Measurements from ENCODE around the gene TFDP2. TPM values are rescaled to one million over a fixed set of nuclear protein-coding genes. Genes with fewer than 3 reads are reported as not detected.

The TFDP2 gene
- total RNA-seq: 10 to 100 TPM; 23.3 to 40.7 TPM

- H3K4me3 Mint-ChIP-seq: peak within 1 kb of the TSS; percentile 86
- no peaks in the 10 kb centered on the region for H3K36me3 Mint-ChIP-seq (ENCODE audit: low read depth)
- intact Hi-C loops (cut with DNase I, micrococcal nuclease): loop anchor here (1.0 to 10.0 kb wide), 8 partner anchors 76 to 573 kb away; partner anchors contain the start of genes RNF7 (in 2 of the 2), GK5 (in 1 of the 2) and TRPC1 (in 1 of the 2)
- H3K4me1 Mint-ChIP-seq: peaks cover 26% of the 10 kb centered on the region
- no peaks in the 10 kb centered on the region for H3K27me3 Mint-ChIP-seq
- ChIA-PET CTCF (interaction anchor here (1.0 kb wide), 1 partner anchor 16 kb away, joined by 3 read pairs; no protein-coding TSS in a partner anchor), POLR2A (no interaction called here)
- peak; percentile 100 for ATAC-seq
- DNase-seq: peak; percentile 92
- H3K27ac Mint-ChIP-seq: peak within 1 kb of the TSS; percentile 89
- no peaks in the 10 kb centered on the region for H3K9me3 Mint-ChIP-seq (ENCODE audit: low read depth)
Observed at GRCh38 chr3:142148792-142149672, at the start of gene TFDP2. TSS of gene TFDP2 (minus strand) at chr3:142149544. CDS start at chr3:142101749, 47,795 bp downstream.

- ChIA-PET CTCF (interaction anchor here (0.7 to 1.1 kb wide), 3 partner anchors 20 to 121 kb away, joined by 3 to 5 read pairs (median 3); no protein-coding TSS in a partner anchor), POLR2A (no interaction called here)
- H3K27me3 Mint-ChIP-seq: no peaks in the 10 kb centered on the region
- H3K36me3 Mint-ChIP-seq (ENCODE audit: low read depth): peaks cover 8% of the 10 kb centered on the region
- no peak overlapping the region for H3K4me3 Mint-ChIP-seq
- H3K9me3 Mint-ChIP-seq (ENCODE audit: low read depth): no peaks in the 10 kb centered on the region
- H3K4me1 Mint-ChIP-seq: no peaks in the 10 kb centered on the region
- ATAC-seq (no peak), DNase-seq (no peak)
- intact Hi-C loops (cut with DNase I, micrococcal nuclease): no loop called here
- H3K27ac Mint-ChIP-seq: no peak overlapping the region
Observed at GRCh38 chr3:142188846-142189245, 39.5 kb upstream of the TFDP2 start.

GRCh38 chr3:142180761-142181362, 31.5 kb upstream of the TFDP2 start:
- Mint-ChIP-seq H3K9me3 (ENCODE audit: low read depth) (no peaks in the 10 kb centered on the region), H3K27me3 (no peaks in the 10 kb centered on the region), H3K36me3 (ENCODE audit: low read depth) (peaks cover 11% of the 10 kb centered on the region), H3K4me3 (no peak overlapping the region), H3K27ac (no peak overlapping the region), H3K4me1 (no peaks in the 10 kb centered on the region)
- ChIA-PET POLR2A (no interaction called here), CTCF (interaction anchor here (0.6 to 3.1 kb wide), 8 partner anchors 10 to 116 kb away, joined by 3 to 19 read pairs (median 4); no protein-coding TSS in a partner anchor)
- no peak for ATAC-seq
- DNase-seq: peak; percentile 42
- intact Hi-C loops (cut with DNase I, micrococcal nuclease): no loop called here

- Mint-ChIP-seq H3K27me3 (no peaks in the 10 kb centered on the region), H3K27ac (no peak overlapping the region), H3K4me3 (no peak overlapping the region), H3K9me3 (ENCODE audit: low read depth) (no peaks in the 10 kb centered on the region), H3K36me3 (ENCODE audit: low read depth) (peaks cover 7% of the 10 kb centered on the region), H3K4me1 (no peaks in the 10 kb centered on the region)
- DNase-seq: no peak
- intact Hi-C loops (cut with DNase I, micrococcal nuclease): no loop called here
- ATAC-seq: no peak
- ChIA-PET CTCF (interaction anchor here (0.5 to 0.9 kb wide), 2 partner anchors 107 to 477 kb away, joined by 3 read pairs; no protein-coding TSS in a partner anchor), POLR2A (no interaction called here)
Observed at GRCh38 chr3:142175478-142175877, 26.1 kb upstream of the TFDP2 start.

GRCh38 chr3:142174559-142174958, 25.2 kb upstream of the TFDP2 start:
- DNase-seq (no peak), ATAC-seq (no peak)
- Mint-ChIP-seq H3K4me3 (no peak overlapping the region), H3K27ac (no peak overlapping the region), H3K36me3 (ENCODE audit: low read depth) (peaks cover 13% of the 10 kb centered on the region), H3K9me3 (ENCODE audit: low read depth) (no peaks in the 10 kb centered on the region), H3K4me1 (no peaks in the 10 kb centered on the region), H3K27me3 (no peaks in the 10 kb centered on the region)
- intact Hi-C loops (cut with DNase I, micrococcal nuclease): no loop called here
- ChIA-PET CTCF (interaction anchor here (1.3 kb wide), 1 partner anchor 95 kb away, joined by 3 read pairs; no protein-coding TSS in a partner anchor), POLR2A (no interaction called here)

GRCh38 chr3:142168514-142168913, 19.2 kb upstream of the TFDP2 start:
- ChIA-PET POLR2A (no interaction called here), CTCF (no interaction called here)
- Mint-ChIP-seq H3K27ac (no peak overlapping the region), H3K36me3 (ENCODE audit: low read depth) (peaks cover 13% of the 10 kb centered on the region), H3K9me3 (ENCODE audit: low read depth) (no peaks in the 10 kb centered on the region), H3K4me1 (no peaks in the 10 kb centered on the region), H3K4me3 (no peak overlapping the region), H3K27me3 (no peaks in the 10 kb centered on the region)
- intact Hi-C loops (cut with DNase I, micrococcal nuclease): no loop called here
- DNase-seq: no peak
- ATAC-seq: no peak

- ChIA-PET CTCF (interaction anchor here (1.1 to 1.2 kb wide), 3 partner anchors 16 to 102 kb away, joined by 3 read pairs; partner anchors contain the start of gene TFDP2), POLR2A (no interaction called here)
- H3K4me1 Mint-ChIP-seq: no peaks in the 10 kb centered on the region
- no peak for DNase-seq
- no peak overlapping the region for H3K27ac Mint-ChIP-seq
- H3K36me3 Mint-ChIP-seq (ENCODE audit: low read depth): peaks cover 12% of the 10 kb centered on the region
- H3K9me3 Mint-ChIP-seq (ENCODE audit: low read depth): no peaks in the 10 kb centered on the region
- no peaks in the 10 kb centered on the region for H3K27me3 Mint-ChIP-seq
- no peak for ATAC-seq
- intact Hi-C loops (cut with DNase I, micrococcal nuclease): no loop called here
- H3K4me3 Mint-ChIP-seq: no peak overlapping the region
Observed at GRCh38 chr3:142165194-142165593, 15.8 kb upstream of the TFDP2 start.

GRCh38 chr3:142159083-142159740, 9.9 kb upstream of the TFDP2 start:
- no peak overlapping the region for H3K27ac Mint-ChIP-seq
- no peak for DNase-seq
- no peak overlapping the region for H3K4me3 Mint-ChIP-seq
- no peaks in the 10 kb centered on the region for H3K4me1 Mint-ChIP-seq
- POLR2A ChIA-PET: no interaction called here
- H3K27me3 Mint-ChIP-seq: no peaks in the 10 kb centered on the region
- CTCF ChIA-PET: no interaction called here
- ATAC-seq: no peak
- H3K36me3 Mint-ChIP-seq (ENCODE audit: low read depth): no peaks in the 10 kb centered on the region
- intact Hi-C loops (cut with DNase I, micrococcal nuclease): no loop called here
- H3K9me3 Mint-ChIP-seq (ENCODE audit: low read depth): no peaks in the 10 kb centered on the region

GRCh38 chr3:142154186-142154585, 4.8 kb upstream of the TFDP2 start:
- Mint-ChIP-seq H3K27me3 (no peaks in the 10 kb centered on the region), H3K9me3 (ENCODE audit: low read depth) (no peaks in the 10 kb centered on the region), H3K4me3 (no peak overlapping the region), H3K36me3 (ENCODE audit: low read depth) (no peaks in the 10 kb centered on the region), H3K27ac (no peak overlapping the region), H3K4me1 (no peaks in the 10 kb centered on the region)
- ChIA-PET POLR2A (no interaction called here), CTCF (no interaction called here)
- DNase-seq (no peak), ATAC-seq (no peak)
- intact Hi-C loops (cut with DNase I, micrococcal nuclease): no loop called here

- ChIA-PET CTCF (interaction anchor here (1.1 kb wide), 1 partner anchor 127 kb away, joined by 3 read pairs; no protein-coding TSS in a partner anchor), POLR2A (no interaction called here)
- no peaks in the 10 kb centered on the region for H3K27me3 Mint-ChIP-seq
Observed at GRCh38 chr3:142152384-142152783, 3.0 kb upstream of the TFDP2 start.

GRCh38 chr3:142151828-142152227, 2.5 kb upstream of the TFDP2 start:
- POLR2A ChIA-PET: no interaction called here
- ATAC-seq (no peak), DNase-seq (no peak)
- no peaks in the 10 kb centered on the region for H3K27me3 Mint-ChIP-seq
- H3K36me3 Mint-ChIP-seq (ENCODE audit: low read depth): no peaks in the 10 kb centered on the region
- peaks cover 18% of the 10 kb centered on the region for H3K4me1 Mint-ChIP-seq
- intact Hi-C loops (cut with DNase I, micrococcal nuclease): no loop called here
- H3K27ac Mint-ChIP-seq: no peak overlapping the region
- H3K4me3 Mint-ChIP-seq: no peak overlapping the region
- CTCF ChIA-PET: interaction anchor here (1.1 kb wide), 1 partner anchor 128 kb away, joined by 3 read pairs; no protein-coding TSS in a partner anchor
- no peaks in the 10 kb centered on the region for H3K9me3 Mint-ChIP-seq (ENCODE audit: low read depth)

More at GRCh38 chr3:142152384-142152783, 3.0 kb upstream of the TFDP2 start:
- no peak overlapping the region for H3K27ac Mint-ChIP-seq
- H3K4me3 Mint-ChIP-seq: no peak overlapping the region
- no peaks in the 10 kb centered on the region for H3K36me3 Mint-ChIP-seq (ENCODE audit: low read depth)
- H3K9me3 Mint-ChIP-seq (ENCODE audit: low read depth): no peaks in the 10 kb centered on the region
- intact Hi-C loops (cut with DNase I, micrococcal nuclease): no loop called here
- peaks cover 13% of the 10 kb centered on the region for H3K4me1 Mint-ChIP-seq
- DNase-seq (peak; percentile 24), ATAC-seq (no peak)
